Subcutaneous adipose tissue (tissue), 4 donors: ENCODE measurements around the gene NHERF2. TPM values are rescaled to one million over a fixed set of nuclear protein-coding genes. Genes with fewer than 3 reads are reported as not detected.

Experiments
- total RNA-seq, 4 donors: library from RNA; depleted of rRNA; stranded (reverse); fragments of >200 nt; gene quantifications; one replicate each; pipeline ENCODE4 v1.1.0, GENCODE V29; 2016
- TF ChIP-seq, protein P1 (sequence below): fragments of 450-650 bp; IDR thresholded peaks from one replicate; pipeline ENCODE4 v1.5.1; 2016; ENCODE audit warnings: low read depth, mild to moderate bottlenecking, control low read depth, antibody characterized with exemption, moderate library complexity

Gene NHERF2
- total RNA-seq, 4 donors from 2014 or later, result 15.1 to 140 (median 48.9) TPM

DNA sequence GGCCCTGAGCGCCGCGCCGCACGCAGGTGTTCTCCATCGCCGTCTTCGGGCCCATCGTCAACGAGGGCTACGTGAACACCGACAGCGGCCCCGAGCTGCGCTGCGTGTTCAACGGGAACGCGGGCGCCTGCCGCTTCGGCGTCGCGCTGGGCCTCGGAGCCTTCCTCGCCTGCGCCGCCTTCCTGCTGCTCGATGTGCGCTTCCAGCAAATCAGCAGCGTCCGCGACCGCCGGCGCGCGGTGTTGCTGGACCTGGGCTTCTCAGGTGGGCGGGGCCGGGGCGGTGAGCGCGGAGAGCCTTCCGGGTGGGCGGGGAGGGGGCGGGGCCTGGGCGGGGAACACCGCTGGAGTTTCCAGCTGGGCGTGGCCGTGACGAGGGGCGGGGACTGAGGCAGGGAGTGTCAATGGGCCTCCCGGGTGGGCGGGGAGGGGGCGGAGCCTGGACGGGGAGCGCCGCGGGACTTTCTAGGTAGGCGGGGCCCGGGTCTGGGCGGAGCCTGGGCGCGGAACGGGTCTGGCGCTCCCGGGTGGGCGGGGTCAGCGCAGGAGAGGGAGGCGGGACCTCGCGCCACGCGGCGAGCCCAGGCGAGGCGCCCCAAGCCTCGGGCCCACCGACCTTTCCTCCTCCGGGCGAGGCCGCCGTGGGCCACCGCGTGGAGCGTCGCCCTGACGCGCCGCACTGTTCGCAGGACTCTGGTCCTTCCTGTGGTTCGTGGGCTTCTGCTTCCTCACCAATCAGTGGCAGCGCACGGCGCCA lies 34.6 kb upstream of the NHERF2 start:
- TF ChIP-seq, protein P1, sequence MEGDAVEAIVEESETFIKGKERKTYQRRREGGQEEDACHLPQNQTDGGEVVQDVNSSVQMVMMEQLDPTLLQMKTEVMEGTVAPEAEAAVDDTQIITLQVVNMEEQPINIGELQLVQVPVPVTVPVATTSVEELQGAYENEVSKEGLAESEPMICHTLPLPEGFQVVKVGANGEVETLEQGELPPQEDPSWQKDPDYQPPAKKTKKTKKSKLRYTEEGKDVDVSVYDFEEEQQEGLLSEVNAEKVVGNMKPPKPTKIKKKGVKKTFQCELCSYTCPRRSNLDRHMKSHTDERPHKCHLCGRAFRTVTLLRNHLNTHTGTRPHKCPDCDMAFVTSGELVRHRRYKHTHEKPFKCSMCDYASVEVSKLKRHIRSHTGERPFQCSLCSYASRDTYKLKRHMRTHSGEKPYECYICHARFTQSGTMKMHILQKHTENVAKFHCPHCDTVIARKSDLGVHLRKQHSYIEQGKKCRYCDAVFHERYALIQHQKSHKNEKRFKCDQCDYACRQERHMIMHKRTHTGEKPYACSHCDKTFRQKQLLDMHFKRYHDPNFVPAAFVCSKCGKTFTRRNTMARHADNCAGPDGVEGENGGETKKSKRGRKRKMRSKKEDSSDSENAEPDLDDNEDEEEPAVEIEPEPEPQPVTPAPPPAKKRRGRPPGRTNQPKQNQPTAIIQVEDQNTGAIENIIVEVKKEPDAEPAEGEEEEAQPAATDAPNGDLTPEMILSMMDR, result no peak

DNA sequence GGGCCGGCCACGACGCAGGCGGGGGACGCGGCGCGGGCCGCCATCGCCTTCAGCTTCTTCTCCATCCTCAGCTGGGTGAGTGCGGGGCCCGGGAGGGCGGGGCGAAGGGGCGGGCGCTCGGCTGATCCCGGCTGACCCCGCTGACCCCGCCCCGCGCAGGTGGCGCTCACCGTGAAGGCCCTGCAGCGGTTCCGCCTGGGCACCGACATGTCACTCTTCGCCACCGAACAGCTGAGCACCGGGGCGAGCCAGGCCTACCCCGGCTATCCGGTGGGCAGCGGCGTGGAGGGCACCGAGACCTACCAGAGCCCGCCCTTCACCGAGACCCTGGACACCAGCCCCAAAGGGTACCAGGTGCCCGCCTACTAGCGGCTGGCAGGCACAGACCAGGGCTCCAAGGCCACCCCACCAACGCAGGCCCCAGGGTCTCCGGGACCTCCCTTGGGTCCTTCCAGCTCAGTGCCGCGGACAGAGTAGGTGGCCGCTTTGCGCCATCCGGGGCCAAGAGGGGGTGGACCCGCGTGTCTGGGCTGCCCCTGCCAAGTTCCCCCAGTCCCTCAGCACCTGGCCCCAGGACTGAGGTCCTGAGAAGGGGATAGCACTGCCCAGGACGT lies 33.9 kb upstream of the NHERF2 start:
- TF ChIP-seq, protein P1, result no peak

DNA sequence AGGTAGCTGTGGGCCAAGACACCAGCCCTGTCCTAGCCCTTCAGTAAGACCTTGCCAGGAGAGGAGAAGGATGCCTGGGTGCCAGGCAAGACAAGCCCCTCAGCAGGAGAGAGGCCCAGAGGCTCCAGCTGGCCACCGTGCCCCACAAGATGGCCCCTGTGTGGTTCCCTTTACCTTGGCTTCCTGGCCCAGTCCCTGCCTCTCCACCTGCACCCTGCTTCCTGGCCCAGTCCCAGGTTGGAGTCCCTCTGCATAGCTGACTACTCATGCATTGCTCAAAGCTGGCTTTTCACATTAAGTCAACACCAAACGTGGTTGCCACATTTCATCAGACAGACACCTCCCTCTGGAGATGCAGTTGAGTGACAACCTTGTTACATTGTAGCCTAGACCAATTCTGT lies 33.0 kb upstream of the NHERF2 start:
- TF ChIP-seq, protein P1, result no peak

DNA sequence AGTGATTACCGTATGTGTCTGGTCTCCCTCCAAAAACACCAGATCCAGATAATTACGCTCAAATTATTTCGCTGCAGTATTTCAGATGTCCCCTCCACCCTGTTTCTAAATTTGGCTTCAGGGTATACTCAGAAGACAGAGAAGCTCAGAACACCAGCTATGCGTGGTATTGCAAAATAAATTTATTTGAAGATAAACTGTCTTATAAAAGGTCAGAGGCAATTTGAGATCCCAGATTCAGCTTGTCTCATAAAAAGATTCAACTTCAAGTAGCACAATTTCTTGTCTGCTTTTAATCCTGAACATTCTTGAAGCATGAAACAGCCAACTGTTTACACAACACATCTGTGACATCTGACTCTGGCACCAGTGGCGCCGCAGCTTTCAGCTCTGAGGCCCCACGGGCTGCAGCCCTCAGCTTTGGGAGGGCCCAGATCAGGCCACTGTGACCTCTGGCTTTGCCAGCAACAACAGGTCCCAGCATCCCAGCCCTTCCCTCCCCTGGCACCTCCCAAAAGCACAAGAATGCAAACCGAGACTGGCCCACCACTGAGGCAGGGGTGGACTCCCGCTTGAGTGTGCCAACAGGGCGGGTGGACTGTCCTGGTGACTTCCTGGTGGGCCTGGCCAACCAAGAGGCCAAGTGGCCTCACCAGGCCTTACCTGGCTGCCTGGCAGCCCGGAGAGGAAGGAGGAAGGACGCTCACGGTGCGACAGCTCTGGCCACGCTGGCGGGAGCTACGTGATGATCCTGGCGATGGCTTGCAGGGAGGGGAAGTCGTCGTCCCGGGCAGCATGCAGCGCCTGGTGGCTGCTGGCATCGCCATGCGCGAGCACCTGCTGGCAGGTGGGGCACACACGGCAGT lies 29.0 kb upstream of the NHERF2 start:
- TF ChIP-seq, protein P1, result no peak

DNA sequence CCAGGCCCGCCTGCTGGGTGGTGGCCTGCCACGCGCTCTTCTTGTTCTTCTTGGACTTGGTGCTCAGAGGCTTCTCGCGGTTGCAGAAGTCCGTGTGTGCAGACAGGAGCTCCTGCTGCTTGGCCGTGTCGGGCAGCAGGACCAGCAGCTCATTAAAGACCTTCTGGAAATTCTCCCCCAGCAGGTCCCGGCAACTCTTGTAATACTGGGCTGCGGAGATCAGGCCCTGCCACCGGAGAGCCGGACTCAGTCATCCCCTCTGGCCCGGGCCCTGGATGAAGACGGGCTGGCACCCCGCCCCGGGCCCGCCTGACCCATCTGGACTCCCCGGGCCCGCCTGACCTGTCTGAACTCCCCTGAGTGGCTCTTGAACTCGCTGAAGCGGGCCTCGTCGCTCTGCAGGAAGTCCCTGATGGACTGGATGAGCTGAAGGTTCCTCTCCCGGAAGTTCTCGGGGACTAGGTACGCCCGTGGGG lies 28.3 kb upstream of the NHERF2 start:
- TF ChIP-seq, protein P1, result no peak

DNA sequence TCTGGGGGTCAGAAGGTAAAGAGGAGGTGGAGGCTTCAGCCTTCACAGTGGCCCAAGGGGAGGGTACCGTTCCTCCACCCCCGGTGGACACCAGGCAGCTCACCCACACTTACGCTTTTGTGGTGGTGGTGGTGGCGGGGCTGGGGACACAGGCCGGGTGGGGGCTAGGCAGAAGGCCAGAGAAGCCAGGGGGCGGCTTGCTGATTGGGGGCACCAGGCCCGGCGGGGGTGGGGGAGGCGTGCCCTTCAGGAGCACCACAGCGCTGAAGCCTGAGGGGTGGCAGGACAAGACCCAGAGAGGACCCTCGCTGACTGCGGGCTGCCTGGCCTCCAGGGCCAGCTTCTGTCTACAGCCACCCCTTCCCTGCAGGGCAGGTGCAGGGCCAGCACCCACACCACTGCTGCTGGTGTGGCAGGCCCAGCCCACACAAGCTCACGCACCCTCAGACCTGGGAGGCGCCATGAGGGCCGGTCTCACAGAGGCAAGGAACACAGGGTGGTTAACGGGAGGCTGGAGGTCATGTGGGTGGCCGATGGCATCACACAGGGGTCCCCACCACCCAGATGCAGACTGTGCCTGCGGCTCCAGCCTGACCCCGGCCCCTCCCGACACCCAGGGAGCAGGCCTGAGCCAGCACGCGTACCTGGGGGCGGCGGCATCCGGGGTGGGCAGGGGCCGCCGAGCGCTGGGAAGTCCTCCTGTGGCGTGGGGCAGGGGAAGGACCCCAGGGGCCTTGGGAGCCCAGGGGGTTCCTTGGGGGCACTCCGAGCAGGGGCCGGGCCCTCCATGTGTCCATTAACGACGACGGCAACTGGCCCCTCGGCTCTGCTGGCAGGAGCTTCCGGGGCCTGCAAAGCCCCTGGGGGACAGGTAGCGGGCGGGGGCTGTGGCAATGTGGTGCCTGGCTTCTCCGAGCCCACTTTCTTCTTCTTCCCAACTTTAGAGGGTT lies 27.6 kb upstream of the NHERF2 start:
- TF ChIP-seq, protein P1, result no peak
